ENCODE measurements around the gene SEL1L2.

SEL1L2 gene

GRCh38 chr20:13824459-13824858, 166.0 kb downstream of the SEL1L2 start:
- no peak overlapping the region for H3K27ac ChIP-seq

GRCh38 chr20:13822459-13822858, 168.0 kb downstream of the SEL1L2 start:
- H3K9me3 ChIP-seq (ENCODE audit: severe bottlenecking), result no peaks in the 10 kb centered on the region
- DNase-seq, result no peak
- H3K4me3 ChIP-seq (ENCODE audit: low read depth, low read length), result no peak overlapping the region
- H3K27me3 ChIP-seq (ENCODE audit: insufficient read depth, low read depth, severe bottlenecking), result no peaks in the 10 kb centered on the region
- peaks cover 9% of the 10 kb centered on the region for H3K36me3 ChIP-seq
- H3K27ac ChIP-seq, result no peak overlapping the region
- TF ChIP-seq CTCF (IDR thresholded peaks at IDR 0.05; ENCODE audit: low read depth, low read length), result no peak

More at GRCh38 chr20:13824459-13824858, 166.0 kb downstream of the SEL1L2 start:
- Histone ChIP-seq H3K36me3 (no peaks in the 10 kb centered on the region), H3K27me3 (ENCODE audit: insufficient read depth, low read depth, severe bottlenecking) (no peaks in the 10 kb centered on the region), H3K9me3 (ENCODE audit: severe bottlenecking) (no peaks in the 10 kb centered on the region), H3K4me3 (ENCODE audit: low read depth, low read length) (no peak overlapping the region)
- no peak for TF ChIP-seq CTCF (IDR thresholded peaks at IDR 0.05; ENCODE audit: low read depth, low read length)
- DNase-seq, result no peak

GRCh38 chr20:13821876-13822275, 168.5 kb downstream of the SEL1L2 start:
- Histone ChIP-seq H3K9me3 (ENCODE audit: severe bottlenecking) (no peaks in the 10 kb centered on the region), H3K4me3 (ENCODE audit: low read depth, low read length) (no peak overlapping the region), H3K36me3 (peaks cover 15% of the 10 kb centered on the region), H3K27ac (no peak overlapping the region), H3K27me3 (ENCODE audit: insufficient read depth, low read depth, severe bottlenecking) (no peaks in the 10 kb centered on the region)
- no peak for DNase-seq
- TF ChIP-seq CTCF (IDR thresholded peaks at IDR 0.05; ENCODE audit: low read depth, low read length), result no peak

GRCh38 chr20:13819885-13820645, 170.3 kb downstream of the SEL1L2 start:
- DNase-seq, result no peak
- Histone ChIP-seq H3K36me3 (peaks cover 28% of the 10 kb centered on the region), H3K27ac (no peak overlapping the region), H3K27me3 (ENCODE audit: insufficient read depth, low read depth, severe bottlenecking) (no peaks in the 10 kb centered on the region), H3K4me3 (ENCODE audit: low read depth, low read length) (no peak overlapping the region), H3K9me3 (ENCODE audit: severe bottlenecking) (no peaks in the 10 kb centered on the region)
- TF ChIP-seq CTCF (IDR thresholded peaks at IDR 0.05; ENCODE audit: low read depth, low read length), result no peak

- DNase-seq, result no peak
- Histone ChIP-seq H3K27me3 (ENCODE audit: insufficient read depth, low read depth, severe bottlenecking) (no peaks in the 10 kb centered on the region), H3K4me3 (ENCODE audit: low read depth, low read length) (no peak overlapping the region), H3K27ac (no peak overlapping the region), H3K36me3 (peaks cover 54% of the 10 kb centered on the region), H3K9me3 (ENCODE audit: severe bottlenecking) (no peaks in the 10 kb centered on the region)
- TF ChIP-seq CTCF (IDR thresholded peaks at IDR 0.05; ENCODE audit: low read depth, low read length), result no peak
Observed at GRCh38 chr20:13817342-13817741, 173.1 kb downstream of the SEL1L2 start.

GRCh38 chr20:13816757-13817156, 173.7 kb downstream of the SEL1L2 start:
- peaks cover 59% of the 10 kb centered on the region for H3K36me3 ChIP-seq
- no peak overlapping the region for H3K27ac ChIP-seq
- no peak for DNase-seq
- H3K27me3 ChIP-seq (ENCODE audit: insufficient read depth, low read depth, severe bottlenecking), result no peaks in the 10 kb centered on the region
- no peak for TF ChIP-seq CTCF (IDR thresholded peaks at IDR 0.05; ENCODE audit: low read depth, low read length)
- H3K9me3 ChIP-seq (ENCODE audit: severe bottlenecking), result no peaks in the 10 kb centered on the region
- no peak overlapping the region for H3K4me3 ChIP-seq (ENCODE audit: low read depth, low read length)

Data from WERI-Rb-1 (cell line).